Measurements from ENCODE around the gene UBE2J1.

- TF ChIP-seq POLR2AphosphoS5 (IDR thresholded peaks at IDR 0.05; ENCODE audit: insufficient read depth, low read depth, low read length), result no peak
- TF ChIP-seq CTCF (IDR thresholded peaks at IDR 0.05; ENCODE audit: extremely low read depth in 1 of 2, insufficient read depth in 1 of 2, low read depth in 1 of 2, low read length in 2 of 2), result no peak
- no peak for TF ChIP-seq FOS (IDR thresholded peaks at IDR 0.05; ENCODE audit: borderline replicate concordance, insufficient read depth, low read length)
- TF ChIP-seq POLR2A (IDR thresholded peaks at IDR 0.05; ENCODE audit: low read depth, low read length), result no peak
- TF ChIP-seq EZH2 (IDR thresholded peaks at IDR 0.05; ENCODE audit: borderline replicate concordance, low read depth, low read length, severe bottlenecking), result no peak
- no peak for TF ChIP-seq JUN (IDR thresholded peaks at IDR 0.05; ENCODE audit: borderline replicate concordance, insufficient read depth, insufficient read length, low read depth)
- TF ChIP-seq MYC (IDR thresholded peaks at IDR 0.05; ENCODE audit: low read depth, low read length), result no peak
- no peak for TF ChIP-seq MAX (IDR thresholded peaks at IDR 0.05; ENCODE audit: insufficient read depth, insufficient read length)
- no peak for TF ChIP-seq GATA2 (IDR thresholded peaks at IDR 0.05; ENCODE audit: insufficient read depth, insufficient read length, low read depth, low read length)
These were observed 3.1 kb upstream of the UBE2J1 start for GRCh38 chr6:89355511-89356194.

All from endothelial cell of umbilical vein (primary cell).